BJ (cell line): ENCODE measurements around the gene NOC2L. TPM values are rescaled to one million over a fixed set of nuclear protein-coding genes. Genes with fewer than 3 reads are reported as not detected.

ENCODE experiments used
- CTCF ChIA-PET: fragments of 350-600 bp; formaldehyde crosslinking; extraction: SDS; loops from one replicate; lab custom pipeline; 2021; ENCODE audit warnings: antibody characterized with exemption, inconsistent platforms; lab: Yijun Ruan, JAX
- POLR2A ChIA-PET: fragments of 300-600 bp; sonication (Branson Sonifier 250); formaldehyde crosslinking; extraction: SDS; loops from one replicate; lab custom pipeline; 2021; ENCODE audit warnings: antibody characterized with exemption; lab: Charles Lee
- DNase-seq: peaks from one replicate; pipeline ENCODE4 v3.0.0-alpha.2; 2011; ENCODE audit warnings: low read depth
- H3K27me3 ChIP-seq: 2 replicates; pipeline ENCODE4 v1.6.0; 2011; ENCODE audit warnings: low read length; ENCODE audit not compliant: control insufficient read depth, insufficient read depth
- H3K36me3 ChIP-seq: 2 replicates; pipeline ENCODE4 v1.5.1; 2011; ENCODE audit warnings: low read length; ENCODE audit not compliant: control insufficient read depth, insufficient read depth
- H3K4me3 ChIP-seq: 2 replicates; pipeline ENCODE4 v1.5.1; 2011; ENCODE audit warnings: low read depth, mild to moderate bottlenecking, control low read depth, low read length
- polyA plus RNA-seq: library from polyadenylated mRNA; depleted of rRNA; stranded (reverse); fragments of >200 nt; gene quantifications from 2 replicates; pipeline ENCODE4 v1.2.3, GENCODE V29; 2011
- TF ChIP-seq, protein P1 (sequence below): IDR thresholded peaks from 2 replicates; pipeline ENCODE4 v1.5.1; 2011; ENCODE audit warnings: low read depth, mild to moderate bottlenecking, control low read depth, inconsistent platforms, low read length, moderate library complexity; ENCODE audit not compliant: insufficient read depth

NOC2L gene
- polyA plus RNA-seq, 1 experiment: 49.7 TPM

DNA sequence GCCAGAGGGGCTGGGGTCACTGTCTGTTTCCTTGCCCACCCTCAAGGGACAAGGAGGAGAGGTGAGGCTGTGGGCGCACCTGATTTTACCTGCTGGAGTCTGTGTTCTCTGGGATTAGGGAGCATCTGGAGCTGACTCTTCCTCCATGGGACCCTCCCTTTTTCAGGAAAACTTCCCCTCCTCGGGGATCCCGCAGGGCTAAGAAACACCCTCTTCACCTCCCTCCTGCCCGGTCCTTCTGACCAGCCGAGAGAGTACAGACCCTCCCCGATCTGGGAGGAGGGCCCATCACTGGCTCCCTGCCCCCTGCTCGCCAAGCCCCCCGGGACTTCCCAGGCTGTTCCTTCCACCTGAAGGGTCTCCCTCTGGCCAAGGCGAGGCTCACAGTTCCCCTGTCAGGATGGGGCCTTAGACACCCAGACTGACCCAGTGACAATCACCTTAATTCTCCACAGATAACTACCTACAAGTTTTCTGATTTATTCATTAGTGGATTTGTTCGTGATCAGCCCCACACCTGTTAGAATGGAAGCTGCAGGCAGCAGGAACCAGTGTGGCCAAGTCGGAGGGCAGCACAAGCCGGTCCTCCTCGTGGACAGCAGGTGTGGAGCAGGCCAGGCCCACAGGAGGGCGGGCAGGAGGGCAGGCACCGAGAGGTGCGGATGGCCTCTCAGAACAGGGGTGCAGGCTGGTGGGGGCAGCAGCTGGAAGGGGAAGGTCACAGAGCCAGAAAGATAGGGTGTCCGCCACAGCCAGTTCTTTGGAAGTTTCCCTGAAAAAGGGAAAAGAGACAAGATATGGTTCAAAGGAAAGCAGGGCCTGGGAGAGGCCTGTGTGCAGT, 51.2 kb downstream of the NOC2L start:
- Histone ChIP-seq H3K36me3 (no peaks in the 10 kb centered on the region), H3K4me3 (no peak overlapping the region), H3K27me3 (no peaks in the 10 kb centered on the region)
- no peak for DNase-seq
- POLR2A ChIA-PET: no interaction called here
- CTCF ChIA-PET: no interaction called here
- TF ChIP-seq, protein P1, sequence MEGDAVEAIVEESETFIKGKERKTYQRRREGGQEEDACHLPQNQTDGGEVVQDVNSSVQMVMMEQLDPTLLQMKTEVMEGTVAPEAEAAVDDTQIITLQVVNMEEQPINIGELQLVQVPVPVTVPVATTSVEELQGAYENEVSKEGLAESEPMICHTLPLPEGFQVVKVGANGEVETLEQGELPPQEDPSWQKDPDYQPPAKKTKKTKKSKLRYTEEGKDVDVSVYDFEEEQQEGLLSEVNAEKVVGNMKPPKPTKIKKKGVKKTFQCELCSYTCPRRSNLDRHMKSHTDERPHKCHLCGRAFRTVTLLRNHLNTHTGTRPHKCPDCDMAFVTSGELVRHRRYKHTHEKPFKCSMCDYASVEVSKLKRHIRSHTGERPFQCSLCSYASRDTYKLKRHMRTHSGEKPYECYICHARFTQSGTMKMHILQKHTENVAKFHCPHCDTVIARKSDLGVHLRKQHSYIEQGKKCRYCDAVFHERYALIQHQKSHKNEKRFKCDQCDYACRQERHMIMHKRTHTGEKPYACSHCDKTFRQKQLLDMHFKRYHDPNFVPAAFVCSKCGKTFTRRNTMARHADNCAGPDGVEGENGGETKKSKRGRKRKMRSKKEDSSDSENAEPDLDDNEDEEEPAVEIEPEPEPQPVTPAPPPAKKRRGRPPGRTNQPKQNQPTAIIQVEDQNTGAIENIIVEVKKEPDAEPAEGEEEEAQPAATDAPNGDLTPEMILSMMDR: no peak

- H3K4me3 ChIP-seq: no peak overlapping the region
- DNase-seq: no peak
- TF ChIP-seq, protein P1: no peak
- H3K27me3 ChIP-seq: no peaks in the 10 kb centered on the region
- CTCF ChIA-PET: interaction anchor here (1.0 to 4.5 kb wide), 8 partner anchors 8 to 95 kb away, joined by 3 to 28 read pairs (median 8); no protein-coding TSS in a partner anchor
- POLR2A ChIA-PET: no interaction called here
- no peaks in the 10 kb centered on the region for H3K36me3 ChIP-seq
These were observed 52.2 kb downstream of the NOC2L start for GRCh38 chr1:906600-907420.

DNA sequence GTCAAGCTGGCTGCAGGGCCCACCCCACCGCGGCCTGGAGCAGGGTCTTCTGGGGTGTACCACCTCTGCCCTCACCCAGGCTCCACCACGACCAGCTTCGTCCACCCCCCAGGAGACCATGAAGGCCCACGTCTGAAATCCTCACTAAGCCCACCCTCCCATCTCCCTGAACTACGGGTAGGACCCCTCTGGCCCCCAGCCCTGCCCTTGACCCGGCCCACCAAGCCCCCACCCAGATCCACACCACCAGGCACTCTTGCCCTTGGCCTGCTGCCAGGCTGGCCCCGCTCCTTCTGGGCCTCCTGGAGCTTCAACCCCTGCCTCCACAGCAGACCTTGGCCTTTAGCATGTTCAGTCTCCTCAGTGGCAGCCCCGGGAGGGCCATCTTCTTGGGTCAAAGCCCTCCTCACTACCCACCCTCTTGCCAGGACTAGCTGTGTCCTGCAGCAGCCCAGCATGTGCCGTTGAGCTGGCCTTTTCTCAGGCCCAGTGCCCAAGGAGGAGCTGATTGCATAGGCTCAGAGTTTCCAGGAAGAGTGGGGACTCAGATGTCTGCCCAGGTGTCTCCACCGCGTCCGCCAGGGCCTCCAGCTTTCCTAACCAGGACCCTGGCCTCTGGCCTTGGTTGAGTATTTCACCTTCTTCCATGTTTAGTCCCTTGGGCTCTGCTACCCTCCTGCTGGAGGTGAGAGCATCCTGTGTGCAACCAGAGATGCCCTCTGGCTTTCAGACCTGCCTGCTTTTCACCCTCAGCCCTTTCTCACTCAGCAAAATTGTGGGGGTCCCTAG, 53.1 kb downstream of the NOC2L start:
- Histone ChIP-seq H3K4me3 (no peak overlapping the region), H3K36me3 (no peaks in the 10 kb centered on the region), H3K27me3 (no peaks in the 10 kb centered on the region)
- ChIA-PET CTCF (interaction anchor here (1.0 to 4.5 kb wide), 15 partner anchors 9 to 96 kb away, joined by 3 to 28 read pairs (median 4); partner anchors contain the start of gene PERM1), POLR2A (no interaction called here)
- TF ChIP-seq, protein P1: no peak
- no peak for DNase-seq

DNA sequence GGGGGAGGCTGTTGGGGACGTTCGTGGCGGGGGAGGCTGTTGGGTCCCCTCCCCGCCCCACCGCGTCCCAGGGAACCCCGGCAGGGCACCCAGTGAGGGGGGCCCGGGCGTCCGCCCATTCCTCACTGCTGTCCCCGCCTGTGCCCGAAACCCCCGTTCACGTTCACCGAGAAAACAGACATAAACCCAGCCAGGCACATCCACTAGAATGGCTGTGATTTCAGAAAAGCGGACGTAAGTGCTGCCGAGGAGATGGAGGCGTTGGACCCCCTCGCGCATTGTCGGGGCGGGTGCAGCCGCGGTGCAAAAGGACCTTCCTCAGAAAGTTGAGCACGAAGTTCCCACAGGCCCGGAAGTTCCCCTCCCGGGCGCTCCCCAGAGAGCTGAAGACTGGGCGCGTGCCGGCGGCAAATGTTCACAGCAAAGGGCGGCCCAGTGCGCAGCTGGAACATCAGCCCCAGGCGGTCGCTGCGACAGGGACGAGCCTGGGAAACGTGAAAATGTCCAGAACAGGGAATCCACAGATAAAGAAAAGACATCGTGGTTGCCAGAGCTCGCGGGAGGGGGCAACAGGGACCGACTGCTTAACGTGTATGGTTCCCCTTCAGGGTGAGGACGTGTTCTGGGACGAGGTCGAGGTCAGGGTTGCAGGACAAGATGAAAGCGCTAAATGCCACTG, 53.8 kb downstream of the NOC2L start:
- no peak for DNase-seq
- POLR2A ChIA-PET: no interaction called here
- Histone ChIP-seq H3K27me3 (no peaks in the 10 kb centered on the region), H3K4me3 (peak overlapping the region; percentile 48), H3K36me3 (no peaks in the 10 kb centered on the region)
- CTCF ChIA-PET: interaction anchor here (0.9 to 4.5 kb wide), 19 partner anchors 9 to 159 kb away, joined by 3 to 28 read pairs (median 4); partner anchors contain the start of gene PERM1
- TF ChIP-seq, protein P1: no peak
